Hepatic stellate cell (primary cell): ENCODE data around the gene SUSD1.

ENCODE experiments used
- DNase-seq: peaks from one replicate; pipeline ENCODE4 v3.0.0; 2011; ENCODE audit warnings: low spot score

SUSD1 gene

DNA sequence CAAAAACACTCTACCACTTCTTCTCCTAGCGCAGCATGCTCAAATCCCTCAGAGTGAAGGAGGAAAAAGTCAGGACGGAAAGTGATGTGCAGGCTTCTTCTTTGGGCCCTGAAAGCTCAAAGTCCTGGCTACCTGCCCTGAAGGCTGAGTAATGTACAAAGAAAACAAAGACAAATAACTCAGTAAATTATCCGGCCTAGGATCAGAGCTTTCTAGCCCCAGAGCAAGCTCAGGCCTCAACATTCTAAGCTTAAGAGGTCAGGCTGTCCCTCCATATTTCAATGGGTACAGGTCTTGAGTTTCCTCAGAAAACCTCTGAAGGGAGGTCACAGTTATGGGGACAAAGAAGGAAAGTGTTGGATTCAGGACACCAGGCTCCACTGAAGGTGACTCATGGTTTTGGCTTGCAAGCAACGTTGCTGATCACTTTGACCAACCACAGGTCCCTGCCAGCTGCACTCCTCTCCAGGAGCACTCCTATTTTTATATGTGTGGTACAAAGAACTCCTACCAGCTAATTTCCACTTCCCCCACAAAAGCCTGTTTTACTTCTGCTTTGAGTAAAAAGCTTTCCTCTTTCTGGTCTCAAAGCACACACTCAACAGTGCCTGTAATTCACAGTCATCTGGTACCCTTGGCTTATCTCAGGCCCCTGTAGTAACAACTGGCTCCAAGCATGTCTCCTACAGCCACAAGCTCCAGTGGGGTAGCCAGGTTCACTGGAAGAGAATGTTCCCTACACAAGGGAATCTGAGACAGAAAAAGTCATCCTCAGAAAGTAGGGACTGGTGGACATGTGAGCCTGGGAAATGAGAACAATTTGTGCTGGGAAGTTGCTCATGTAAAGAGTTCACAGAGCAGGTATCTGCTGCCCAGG lies 162.8 kb downstream of the SUSD1 start:
- peak; percentile 72 for DNase-seq

DNA sequence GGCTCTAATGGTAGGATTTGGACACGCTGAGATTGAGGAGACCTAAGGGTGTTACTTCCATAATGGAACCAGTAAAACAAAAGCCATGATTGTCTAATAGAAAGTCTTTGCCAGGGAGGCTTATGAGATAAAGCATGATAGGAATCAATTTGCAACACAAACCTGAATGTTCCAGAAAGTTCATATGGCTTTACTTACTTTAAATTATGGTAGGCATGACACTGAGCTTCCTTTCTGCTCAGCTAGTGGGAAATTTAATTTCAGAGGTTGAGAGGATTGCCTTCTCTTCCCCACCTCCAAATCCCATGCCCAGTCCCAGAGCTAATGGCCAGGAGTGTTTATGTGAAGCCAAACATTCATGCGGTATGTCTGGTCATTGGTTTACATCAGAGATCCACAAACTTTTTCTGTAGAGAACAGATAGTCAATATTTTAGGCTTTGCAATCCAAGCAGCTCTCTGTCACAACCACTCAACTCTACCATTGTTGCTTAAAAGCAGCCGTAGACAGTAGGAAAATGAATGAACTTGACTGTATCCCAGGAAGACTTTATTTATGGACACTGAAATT lies 164.0 kb downstream of the SUSD1 start:
- no peak for DNase-seq

DNA sequence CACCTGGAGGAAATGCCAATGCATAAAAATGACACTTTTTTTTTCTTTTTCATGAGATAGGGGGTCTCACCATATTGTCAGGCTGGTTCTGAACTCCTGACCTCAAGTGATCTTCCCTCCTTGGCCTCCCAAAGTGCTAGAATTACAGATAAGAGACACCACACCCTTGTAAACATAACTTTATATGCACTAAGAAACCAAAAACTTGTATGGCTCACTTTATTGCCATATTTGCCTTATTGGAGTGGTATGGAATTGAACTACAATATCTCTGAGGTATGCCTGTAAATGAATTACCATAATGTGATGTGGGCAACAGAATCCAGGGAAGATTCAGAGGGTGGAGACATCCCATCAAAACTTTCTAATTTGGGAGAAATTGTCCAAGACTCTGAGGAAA lies 164.6 kb downstream of the SUSD1 start:
- no peak for DNase-seq

DNA sequence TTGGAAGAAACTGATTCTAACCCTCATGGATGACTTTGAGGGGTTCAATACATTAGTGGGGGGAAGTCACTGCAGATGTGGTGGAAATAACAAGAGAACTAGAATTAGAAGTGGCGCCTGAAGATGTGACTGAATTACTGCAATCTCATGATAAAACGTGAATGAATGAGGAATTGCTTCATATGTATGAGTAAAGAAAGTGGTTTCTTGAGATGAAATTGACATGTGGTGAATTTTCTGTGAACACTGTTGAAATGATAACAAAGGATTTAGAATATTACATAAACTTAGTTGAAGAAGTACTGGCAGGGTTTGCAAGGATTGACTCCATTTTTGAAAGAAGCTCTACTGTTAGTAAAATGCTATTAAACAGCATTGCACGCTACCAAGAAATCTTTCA lies 165.4 kb downstream of the SUSD1 start:
- no peak for DNase-seq

DNA sequence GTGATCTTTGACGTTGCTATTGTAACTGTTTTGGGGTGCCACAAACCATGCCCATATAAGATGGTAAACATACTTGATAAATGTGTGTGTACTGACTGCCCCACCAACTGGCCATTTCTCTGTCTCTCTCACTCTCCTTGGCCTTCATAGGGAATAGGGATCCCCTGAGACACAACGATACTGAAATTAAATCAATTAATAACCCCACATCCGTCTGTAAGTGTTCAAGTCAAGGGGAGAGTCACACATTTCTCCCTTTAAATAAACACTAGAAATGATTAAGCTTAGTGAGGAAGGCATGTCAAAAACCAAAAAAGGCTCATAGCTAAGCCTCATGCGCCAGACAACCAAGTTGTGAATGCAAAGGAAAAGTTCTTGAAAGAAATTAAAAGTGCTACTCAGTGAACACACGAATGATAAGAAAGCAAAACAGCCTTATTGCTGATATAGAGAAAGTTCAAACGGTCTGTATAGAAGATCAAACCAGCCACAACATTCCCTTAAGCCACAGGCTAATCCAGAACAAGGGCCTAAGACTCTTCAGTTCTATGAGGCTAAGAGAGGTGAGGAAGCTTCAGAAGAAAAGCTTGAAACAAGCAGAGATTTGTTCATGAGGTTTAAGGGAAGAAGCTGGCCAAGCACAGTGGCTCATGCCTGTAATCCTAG lies 167.4 kb downstream of the SUSD1 start:
- no peak for DNase-seq

DNA sequence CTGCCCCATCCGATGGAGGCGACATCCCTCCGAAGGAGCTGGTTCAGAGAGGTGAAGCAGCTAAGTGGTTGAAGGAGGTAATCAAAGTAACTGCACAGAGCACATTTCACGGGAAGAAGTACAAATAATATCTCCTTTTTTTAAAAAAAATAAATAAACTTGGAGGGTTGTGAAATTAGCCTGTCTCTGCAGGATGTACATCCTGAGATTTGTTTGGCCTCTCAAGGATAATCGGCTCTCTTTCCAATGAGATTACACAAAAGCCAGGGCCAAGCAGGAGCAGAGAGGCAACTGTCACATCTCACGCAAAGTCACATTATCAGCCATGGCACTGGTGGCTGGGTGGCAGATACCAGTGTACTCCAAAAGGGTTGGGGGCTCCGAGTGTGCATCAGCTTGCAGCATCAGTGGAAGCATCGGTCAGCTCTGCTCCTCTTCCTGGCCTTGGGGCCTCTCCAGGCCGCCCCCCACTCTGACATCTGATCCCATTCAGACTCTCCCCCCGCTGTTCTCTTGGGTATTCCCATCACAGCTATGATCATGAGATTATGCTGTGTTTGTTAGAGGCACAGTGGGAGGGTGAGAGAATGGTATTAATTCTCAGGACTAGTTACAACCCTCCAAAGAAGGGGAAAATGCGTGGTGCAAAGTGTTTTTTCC lies 168.6 kb downstream of the SUSD1 start:
- DNase-seq: no peak

DNA sequence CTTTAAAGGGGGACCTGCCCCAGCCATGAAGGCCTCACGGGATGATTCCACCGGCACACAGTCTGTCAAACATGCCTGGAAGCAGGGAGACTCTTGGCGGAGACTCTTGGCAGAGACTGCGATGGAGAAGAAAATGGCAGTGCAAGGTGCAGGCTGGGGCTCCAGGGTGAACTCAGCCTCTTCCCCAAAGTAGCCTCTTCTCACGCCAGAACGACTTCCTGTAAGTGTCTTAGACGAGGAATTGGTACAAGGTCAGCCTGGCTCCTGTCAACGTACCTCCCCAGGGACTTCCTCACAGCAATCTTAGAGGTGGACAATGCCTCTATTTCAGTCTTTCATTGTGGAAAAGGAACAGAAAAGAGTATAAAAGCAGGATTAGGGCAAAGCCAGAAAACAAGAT lies 169.2 kb downstream of the SUSD1 start:
- DNase-seq: no peak

DNA sequence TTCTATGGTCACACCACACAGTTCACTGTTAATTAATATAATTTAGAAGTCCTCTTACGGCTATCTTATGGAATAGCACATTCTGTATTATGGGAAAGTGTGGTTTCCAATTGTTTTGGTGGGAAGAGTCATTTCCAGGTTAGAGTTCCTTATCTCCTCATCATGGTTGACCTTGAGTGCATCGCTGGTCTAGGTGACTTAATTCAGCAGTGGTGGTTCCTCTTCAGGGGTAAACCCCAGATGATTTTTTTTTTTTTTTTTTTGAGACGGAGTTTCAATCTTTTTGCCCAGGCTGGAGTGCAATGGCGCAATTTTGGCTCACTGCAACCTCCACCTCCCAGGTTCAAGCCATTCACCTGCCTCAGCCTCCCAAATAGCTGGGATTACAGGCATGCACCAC lies 171.6 kb downstream of the SUSD1 start:
- no peak for DNase-seq

DNA sequence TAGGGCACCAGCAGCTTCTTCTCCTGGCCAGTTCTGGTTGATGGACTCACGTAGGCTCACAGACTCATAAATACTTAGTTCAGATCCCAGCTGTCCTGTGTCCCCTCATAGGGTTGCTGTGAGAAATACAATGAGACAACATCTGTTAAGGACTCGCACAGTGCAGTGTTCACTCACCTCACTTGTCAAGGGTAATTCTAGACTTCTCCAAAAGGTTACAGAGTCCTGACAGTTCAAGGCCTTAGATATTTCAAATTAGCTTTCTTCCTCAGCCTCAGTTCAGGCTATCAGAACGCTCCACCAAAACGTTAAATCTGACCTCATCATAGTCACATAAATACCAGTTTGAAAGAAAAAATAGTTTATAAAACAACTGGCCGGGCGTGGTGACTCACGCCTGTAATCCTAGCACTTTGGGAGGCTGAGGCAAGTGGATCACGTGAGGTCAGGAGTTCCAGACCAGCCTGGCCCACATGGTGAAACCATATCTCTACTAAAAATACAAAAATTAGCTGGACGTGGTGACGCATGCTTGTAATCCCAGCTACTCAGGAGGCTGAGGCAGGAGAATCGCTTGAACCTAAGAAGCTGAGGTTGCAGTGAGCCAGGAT lies 172.1 kb downstream of the SUSD1 start:
- no peak for DNase-seq

DNA sequence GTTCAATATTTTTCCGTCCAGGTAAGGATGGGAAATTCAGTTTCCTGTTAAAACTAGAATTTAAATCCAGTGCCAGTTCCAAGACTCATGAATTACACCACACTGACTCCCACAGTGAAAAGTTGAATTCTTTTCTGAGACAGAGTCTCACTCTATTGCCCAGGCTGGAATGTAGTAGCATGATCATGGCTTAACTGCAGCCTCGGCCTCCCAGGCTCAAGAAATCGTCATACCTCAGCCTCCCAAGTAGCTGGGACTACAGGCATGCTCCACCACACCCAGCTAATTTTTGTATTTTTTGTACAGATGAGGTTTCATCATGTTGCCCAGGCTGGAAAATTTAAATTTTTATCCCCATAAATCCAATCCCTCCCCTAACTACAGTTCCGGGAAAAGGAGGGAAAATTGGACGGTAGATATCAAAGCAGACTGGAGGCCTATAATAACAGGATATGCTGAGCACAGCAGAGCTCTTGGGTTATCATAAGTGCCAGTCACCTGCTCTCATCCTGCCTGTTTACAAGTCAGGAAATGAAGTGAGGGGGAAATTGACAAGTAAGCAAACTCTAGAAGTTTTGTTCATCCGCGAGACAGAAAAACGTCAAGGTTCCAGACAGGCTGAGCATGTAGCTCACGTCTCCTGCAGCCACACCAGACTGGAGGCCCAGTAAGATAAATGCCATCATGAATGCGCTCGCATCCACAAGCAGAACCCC lies 172.8 kb downstream of the SUSD1 start:
- no peak for DNase-seq

DNA sequence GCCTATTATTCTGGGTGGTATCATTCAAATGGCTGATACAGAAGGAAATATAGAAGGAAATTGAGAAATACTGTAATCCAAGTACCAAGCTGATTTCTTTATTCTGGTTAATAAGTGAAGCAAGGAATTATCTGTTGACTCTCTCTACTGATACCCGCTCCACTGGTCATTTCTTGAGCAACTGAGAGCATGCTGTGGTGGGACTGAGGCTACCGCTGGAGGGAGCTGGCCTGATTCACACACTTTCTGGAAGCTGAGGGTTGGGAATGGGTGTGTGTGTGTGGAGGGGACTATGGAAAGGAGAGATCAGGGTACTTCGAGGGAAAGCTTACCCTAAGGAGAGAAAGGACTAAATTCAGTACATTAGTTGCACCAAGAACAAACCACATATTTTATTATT lies 174.4 kb downstream of the SUSD1 start:
- DNase-seq: no peak

DNA sequence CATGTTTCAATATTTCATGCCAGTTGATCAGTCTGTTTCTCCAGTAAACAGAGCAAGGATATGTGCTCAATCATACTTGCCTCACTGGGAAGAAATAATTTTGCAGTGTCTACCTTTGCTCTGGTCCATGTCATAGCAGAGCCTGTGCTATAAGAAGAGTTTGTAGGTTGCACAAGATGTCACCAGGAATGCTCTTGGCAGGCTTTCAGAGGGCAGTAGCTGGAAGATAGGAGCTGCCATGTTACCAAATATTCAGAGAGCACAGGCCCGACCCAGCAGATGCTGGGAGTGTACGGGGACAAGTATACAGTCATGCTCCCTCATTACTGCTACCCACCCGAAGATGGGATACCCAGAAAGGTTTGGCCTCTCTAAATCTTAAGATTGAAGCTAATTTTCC lies 175.8 kb downstream of the SUSD1 start:
- DNase-seq: no peak

DNA sequence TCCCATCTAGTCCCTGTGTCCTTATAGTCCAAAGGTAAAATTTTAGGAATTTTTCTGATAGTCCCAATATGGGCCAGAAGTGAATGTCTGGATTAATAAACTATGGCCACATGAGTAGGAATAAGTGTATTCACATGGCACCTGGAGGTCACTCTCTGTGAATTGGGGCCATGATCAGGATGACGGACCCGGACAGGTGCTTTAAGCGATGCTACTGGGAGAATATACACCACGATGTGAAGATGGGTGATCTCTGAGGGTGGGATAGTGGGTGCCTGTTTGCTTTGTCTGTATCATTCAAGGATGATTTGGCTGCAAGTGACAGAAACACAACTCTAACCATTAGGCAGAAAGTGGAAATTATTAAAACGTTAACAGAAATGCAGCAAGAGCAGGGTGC lies 177.3 kb downstream of the SUSD1 start:
- DNase-seq: no peak

DNA sequence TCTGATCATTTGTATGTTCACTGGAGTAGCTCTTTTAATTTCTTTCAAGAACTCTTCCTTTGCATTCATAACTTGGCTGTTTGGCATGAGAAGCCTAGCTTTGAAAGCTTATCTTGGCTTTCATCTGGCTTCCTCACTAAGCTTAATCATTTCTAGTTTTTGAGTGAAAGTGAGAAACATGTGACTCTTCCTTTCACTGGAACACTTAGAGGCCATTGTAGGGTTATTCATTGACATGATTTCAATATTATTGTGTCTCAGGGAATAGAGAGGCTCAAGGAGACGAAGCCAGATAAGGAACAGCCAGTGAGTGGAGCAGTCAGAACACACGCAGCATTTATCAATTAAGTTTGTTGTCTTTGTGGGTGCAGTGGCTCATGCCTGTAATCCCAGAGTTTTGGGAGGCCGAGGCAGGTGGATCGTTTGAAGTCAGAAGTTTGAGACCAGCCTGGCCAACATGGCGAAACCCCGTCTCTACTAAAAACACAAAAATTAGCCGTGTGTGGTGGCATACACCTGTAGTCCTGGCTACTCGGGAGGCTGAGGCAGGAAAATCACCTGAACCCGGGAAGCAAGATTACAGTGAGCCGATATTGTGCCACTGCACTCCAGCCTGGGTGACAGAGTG lies 180.2 kb downstream of the SUSD1 start:
- no peak for DNase-seq

DNA sequence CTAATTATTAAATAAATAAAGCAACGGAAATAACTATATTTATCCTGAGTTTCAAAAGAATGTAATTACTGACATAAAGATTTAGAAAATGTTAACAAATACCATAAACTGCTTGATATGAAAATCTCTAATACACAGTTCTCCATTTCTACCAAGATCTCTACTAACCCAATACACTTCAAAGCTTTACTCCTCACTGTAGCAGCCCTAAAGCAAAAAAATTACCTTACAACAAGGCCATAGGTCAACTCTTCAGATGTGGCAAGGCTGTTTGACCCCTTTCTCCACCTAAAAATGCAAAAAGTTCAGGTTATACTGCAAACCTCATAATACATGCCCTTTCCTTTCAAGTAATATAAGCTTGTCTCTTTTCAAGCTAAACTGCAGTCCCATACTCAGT lies 181.8 kb downstream of the SUSD1 start:
- DNase-seq: no peak

DNA sequence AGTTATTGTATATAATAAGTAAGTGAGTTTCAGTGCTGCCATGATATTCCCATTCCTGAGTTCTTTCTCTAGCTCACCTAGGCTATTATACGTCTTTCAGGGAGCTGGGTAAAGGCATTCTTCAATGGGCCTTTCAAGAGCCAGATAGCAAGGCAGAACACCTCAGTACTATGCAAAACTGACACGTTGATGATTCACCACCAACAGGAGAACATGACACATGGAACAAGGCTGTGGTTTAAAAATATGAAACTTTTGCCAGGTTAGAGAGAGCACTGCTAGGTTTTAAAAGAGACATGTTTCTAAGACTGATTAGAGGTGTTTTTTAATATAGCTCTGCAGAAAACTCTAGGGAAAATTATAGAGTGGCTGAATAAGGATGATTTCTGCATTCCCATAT lies 182.6 kb downstream of the SUSD1 start:
- DNase-seq: no peak

DNA sequence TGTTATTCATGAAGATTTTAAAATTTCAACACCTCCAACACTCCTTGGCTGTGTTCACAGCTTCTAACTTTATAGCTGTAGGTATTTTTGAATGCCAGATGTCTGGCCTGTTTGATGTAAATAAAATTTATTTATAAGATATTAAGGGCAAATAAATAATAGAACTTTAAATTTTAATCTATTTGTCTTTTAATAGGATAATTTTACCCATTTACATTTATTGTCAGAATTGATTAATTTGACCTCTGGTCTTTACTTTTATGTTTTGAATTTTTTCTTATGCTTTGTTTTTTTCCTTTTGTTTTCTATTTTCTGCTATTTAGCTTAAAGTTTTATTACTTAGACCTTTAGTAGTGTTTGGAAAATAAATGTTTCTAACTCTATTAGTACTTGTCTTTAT lies 183.9 kb downstream of the SUSD1 start:
- no peak for DNase-seq
